NCI-H2107 (cell line): ENCODE measurements around the gene RALGPS1.

Experiments used
- DNase-seq: peaks from one replicate; lab custom pipeline; 2025; lab: John Stamatoyannopoulos, UW

The RALGPS1 gene

DNA sequence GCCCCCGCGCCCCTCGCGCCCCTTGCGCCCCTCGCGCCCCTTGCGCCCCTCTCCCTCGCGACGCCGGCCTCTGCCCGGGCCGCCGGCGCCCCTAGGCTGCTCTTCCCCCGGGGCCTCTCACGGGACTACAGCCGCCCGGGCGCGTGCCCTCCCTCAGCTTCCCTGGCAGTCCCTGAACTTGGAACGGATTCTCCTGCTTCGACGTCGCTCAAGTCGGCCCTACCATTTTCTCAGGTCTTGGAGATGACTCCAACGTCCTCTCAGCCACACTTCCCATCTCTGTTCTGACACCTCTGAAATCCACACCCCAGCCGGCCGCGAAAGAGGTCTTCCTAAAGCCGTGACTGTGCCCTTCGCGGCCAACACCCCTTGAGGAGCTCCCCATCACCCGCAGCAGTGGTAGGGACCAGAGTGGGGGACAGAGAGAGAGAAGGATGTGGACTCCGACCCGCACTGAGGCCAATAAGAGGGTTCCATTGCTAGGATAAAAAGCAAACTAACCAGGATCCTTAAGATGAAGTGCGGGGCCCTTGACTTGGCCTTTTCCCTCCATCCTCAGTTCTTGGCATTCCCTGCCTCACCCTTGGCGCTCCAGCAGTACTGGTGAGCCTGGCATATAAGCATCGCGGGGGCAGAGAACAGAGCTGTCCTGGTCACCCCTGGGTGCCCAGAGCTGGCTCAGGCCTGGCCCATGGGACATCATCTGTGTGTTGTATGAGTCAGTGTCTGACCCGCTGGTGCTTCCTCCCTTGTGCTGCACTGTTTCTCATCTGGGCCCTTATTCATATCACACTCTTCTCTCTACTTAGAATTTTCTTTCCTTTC is 311.4 kb downstream of the RALGPS1 start:
- DNase-seq = no peak

DNA sequence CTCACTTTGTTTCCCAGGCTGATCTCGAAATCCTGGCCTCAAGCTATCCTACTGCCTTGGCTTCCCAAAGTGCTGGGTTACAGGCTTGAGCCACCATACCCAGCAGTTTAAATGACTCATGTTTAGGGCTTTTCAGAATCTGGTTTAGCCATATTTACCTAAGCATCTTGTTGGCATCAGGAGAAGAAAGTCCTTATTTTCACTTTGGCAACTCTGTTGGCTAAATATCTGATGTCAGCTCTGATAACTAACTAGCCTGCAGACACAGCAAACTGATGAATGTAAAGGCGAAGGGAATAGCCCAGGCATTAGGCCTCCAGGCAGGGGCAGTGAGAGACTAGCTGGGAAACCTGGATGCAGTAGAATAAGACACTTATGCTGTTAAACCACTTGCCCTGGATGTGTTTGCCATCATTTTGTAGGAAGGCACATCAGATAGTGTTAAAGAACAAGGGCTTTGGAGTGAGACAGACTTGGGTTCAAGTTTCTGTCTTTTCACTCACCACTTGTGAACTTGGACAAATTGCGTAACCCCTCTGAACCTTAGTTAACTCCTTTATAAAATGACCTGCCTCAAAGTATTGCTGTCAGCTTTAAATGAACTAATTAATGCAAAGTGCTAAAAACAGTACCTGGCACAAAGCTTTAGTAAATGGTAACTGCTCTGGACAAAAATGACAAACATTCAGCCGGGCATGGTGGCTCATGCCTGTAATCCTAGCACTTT is 315.3 kb downstream of the RALGPS1 start:
- no peak for DNase-seq

DNA sequence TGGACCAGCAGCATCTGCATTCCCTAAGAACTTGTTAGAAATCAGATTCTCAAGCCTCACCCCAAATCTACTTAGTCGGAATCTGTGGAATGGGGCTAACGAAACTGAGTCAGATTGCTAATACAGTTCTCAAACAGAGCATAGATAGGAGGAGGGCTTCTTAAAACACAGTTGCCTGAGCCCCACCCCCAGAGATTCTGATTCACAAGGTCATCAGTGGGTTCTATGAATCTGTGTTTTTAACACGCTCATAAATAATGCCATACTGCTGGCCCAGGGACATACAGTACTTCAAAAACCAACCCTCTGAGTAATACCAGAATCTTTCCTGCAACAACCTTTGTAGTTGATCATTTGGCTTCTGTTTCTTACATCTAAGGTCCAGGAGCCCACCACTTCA is 317.1 kb downstream of the RALGPS1 start:
- DNase-seq = no peak

DNA sequence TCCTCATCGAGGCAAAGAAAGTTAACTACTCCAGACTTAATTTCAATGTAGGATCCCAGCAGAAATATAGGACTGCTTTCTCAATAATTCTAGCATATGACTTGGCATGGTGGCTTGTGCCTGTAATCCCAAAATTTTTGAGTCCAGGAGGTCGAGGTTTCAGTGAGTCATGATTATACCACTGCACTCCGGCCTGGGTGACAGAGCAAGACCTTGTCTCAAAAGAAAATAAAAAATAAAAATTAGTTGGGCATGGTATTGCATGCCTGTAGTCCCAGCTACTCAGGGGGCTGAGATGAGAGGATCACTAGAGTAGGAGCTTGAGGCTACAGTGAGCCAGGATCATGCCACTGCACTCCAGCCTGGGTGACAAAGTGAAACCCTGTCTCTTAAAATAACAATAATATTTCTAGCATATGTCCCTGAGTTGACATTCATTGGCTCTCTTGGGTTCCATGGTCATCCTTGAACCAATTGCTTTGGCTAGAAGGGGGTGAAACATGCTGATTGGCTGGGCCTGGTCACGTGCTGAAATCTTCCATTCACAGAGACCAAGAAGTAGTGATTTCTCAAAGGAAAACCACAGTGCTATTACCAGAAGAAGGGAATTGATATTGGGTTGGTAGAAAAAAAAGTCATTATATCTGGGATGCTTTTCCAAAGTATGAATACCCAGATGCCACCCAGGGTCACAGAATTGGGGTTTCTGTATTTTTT is 318.4 kb downstream of the RALGPS1 start:
- no peak for DNase-seq

DNA sequence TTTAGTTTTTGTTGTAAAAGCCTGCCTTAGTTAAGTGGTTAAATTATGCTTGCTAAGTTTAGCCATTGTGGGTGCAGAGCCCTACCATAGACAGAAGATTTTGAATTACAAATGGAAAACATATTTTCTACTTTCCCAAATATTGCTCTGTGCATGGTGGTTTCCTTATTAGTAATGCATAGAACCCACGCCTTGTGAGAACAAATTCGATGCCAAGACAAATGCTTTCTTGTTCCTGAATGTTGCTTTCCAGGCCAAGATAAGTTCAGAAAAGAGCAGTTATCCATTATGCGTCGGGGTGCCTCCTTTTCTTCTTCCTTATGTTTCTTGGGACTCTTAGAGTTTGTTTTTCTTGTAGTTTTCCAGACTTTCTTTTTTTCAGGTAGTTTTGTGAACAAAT is 319.0 kb downstream of the RALGPS1 start:
- DNase-seq = no peak

DNA sequence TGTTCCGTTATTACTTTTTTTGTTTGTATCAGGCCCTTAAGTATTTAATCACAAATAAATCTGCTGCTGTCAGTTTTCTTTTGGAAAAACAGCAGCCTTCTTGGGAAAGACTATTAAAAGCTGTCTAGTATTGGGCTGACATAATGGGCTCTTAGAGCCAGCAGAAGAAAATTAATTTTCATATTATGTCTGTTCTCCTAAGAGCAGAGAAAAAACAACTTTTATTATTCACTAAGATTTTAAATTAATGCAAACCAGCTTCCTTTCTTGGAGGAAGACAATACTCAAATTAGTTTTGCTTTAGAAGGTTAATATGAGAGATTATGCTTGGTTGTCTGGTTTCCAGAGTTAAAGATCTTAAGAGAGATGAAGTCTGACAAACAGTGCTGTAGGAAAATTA is 319.4 kb downstream of the RALGPS1 start:
- no peak for DNase-seq

DNA sequence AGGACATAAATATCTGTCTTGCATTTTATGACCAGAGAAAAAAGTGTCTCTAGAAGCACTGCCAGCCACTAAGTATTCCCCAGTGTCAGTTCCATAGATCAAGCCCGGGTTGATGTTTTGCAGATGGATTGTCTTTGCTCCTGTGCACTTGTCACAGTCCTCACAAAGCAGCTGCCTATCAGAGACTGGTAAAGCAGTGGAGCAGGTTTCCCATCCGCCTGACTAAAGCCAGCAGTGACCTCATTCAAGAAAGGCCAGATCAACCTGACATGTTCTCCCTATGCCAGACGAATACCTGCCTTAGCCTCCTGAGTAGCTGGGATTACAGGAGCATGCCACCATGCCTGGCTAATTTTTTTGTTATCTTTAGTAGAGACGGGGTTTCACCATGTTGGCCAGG is 323.2 kb downstream of the RALGPS1 start:
- DNase-seq = no peak

DNA sequence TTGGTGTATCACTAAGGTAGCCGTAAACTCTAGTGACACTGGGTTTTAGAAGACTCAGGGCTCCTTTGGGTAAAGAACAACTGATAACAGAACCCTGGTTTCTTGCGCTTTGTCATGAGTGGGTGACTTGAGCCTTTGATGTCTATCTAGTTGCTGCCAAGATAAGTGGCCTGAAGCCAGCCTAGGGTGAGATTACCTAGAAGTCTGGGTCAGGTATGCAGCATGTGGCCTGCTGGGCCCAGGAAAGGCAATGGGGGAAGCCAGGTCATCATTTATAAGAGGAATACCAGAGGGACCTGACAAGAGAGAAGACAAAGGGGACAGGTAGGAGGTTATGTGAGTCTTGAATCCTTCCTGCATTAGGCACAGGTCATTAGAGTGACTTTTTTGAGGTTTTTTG is 326.8 kb downstream of the RALGPS1 start:
- no peak for DNase-seq

DNA sequence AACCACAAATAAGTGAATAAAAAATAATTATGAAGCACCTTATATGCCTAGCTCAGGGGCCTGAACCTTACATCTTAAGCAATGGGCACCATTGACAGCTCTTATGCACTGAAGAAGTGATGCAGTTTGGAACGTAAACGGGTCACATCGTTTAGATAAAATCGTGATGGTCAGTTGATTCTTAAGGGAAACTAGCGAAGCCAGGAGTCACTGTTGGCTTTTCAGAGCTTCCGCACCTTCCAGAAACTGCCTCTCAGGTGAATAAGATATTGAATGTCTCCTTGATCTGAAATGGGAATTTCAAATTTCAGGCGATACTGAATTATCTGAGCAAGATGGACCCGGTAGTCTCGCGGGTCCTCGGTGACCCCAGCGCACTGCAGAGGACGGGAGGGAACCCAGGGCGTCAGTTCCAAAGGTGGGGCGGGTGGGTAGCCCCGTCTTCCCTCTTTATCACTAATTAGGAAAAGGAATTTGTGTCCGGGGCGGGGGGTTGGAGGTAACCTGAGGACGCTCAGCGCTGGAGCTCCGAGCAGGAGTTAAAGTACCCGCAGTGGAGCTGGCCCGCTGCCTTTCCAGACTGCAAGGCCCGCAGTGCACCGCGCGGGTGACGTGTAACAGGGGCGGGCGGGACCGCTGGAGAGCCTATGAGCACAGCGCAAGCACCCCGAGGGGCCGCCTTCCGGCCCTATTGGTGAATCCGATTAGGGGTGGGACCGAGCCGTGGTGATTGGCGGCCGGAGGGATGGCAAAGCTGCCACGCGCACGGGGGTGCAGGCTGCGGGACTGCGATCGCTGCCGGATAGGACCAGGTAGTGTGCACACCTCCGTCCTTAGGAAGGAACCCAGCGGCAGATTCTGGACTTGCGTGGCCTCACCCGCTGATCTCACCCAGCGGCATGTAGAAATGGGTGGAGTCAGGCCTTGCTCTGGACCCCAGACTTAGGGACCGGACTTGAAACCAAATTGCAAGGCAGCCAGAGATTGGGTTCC is 330.3 kb downstream of the RALGPS1 start:
- DNase-seq = peak; percentile 93

DNA sequence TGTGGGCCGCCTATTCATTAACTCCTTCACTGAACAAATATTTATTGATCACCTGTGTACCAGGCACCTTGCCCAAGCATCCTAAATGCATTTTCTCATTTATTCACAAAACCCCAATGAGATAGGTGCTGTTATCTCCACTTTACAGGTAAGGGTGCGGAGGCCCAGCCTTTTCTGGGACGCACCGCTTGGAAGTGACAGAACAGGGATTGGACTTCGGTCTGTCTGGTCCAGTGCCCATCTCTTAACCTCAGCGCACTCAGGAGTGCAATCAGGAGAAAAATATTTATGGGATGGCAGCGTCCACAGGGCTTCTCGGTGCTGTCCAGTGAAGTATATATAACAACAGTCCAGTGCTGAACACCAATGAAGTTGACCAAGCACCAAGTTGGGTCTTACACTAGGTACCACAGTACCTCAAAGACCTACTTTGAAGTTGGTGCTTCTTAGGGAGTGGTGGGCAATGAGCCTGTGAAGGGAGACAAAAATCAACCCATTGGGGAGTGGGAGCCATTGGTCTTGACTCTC is 331.1 kb downstream of the RALGPS1 start:
- no peak for DNase-seq

DNA sequence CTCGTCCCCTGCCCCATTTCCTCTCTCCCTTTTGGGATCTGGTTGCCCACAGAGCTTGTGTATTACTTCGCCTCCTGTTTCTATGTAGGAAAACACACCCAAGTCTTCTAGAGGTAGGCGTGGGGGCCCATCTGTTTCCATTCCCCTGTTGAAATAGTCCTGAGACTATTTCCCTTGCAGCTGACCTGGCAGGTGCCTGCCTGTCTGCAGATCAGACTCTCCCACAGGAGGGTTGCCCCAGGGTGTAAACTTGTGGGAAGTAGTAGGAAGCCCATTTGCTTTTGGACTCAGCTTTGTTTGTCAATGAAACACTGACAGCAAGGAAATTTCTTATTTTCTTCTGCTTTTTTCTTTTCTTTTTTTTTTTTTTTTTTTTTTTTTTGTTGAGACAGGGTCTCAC is 333.7 kb downstream of the RALGPS1 start:
- DNase-seq = no peak

DNA sequence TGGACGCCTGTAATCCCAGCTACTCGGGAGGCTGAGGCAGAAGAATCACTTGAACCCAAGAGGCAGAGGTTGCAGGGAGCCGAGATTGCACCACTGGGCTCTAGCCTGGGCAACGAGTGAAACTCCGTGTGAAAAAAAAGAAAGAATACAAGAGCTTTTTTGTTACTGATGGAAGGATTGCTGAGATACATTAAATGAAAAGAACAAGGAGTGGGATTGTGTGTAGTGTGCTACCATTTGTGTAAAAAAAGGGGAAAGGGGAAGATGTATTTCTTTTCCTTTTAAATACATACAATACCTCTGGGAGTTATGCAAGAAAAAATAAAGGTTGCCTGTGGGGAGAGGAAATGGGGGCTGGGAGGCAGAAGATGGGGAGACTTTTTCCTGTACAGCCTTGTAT is 335.3 kb downstream of the RALGPS1 start:
- no peak for DNase-seq

DNA sequence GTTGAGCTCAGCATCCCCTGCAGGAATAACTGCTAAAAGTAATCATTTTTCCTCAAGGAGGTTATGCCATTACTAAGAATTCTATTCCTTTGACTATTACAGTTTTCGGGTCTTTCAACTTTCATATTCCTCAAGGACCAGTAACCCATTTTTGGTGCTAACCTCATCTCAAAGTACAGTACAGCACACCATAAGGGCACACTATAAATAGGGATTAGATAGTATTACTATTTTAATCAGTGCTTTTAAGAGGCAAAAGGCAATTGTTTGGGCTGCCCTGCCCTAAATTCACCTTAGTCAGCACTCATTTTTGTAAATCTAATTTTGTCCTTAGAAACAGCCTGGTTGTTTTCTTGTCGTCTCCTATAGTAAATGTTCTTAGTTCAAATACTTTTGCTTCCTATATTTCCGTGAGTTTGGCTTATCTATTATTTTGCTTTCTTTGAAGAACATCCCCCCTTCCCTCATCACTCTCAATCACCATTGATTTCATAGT is 336.4 kb downstream of the RALGPS1 start:
- DNase-seq = no peak

DNA sequence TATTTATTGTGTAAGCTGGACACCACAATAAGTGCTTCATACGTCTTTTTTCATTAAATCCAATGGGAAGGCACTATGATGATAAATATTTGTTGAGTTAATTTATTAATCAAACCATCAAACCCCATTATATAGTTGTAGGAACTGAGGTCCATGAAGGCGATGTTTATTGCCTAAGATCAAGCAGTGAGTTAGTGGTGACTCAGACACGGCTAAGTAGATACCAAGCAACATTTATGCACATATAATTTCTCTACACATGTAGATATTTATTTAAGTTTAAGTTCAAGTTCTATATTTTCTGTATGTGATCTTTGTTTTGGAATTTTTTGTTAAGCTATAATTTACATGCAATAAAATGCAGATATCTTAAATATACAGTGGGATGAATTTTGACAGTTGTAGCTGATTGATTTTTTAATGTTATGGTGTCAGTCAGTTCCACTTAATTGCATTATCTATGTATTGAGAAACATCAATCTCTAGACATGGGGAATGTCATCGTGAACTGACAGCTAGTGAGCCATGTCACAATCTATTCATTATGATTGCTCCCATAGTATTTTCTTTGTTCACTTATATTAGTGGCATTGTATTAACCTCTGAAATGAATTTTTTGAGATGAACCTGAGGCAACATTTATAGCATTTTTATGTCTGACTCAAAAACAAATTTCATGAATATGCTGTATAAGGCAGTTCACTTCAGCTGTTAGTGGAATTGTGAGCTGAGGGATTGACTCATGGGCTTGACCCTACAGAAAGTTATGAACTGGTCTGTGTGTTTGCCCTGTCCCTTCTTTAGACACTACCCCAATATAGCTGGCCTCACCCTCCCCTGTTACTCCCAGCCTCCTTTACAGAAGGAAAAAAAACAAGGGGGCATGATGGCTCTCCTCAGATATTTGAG is 338.1 kb downstream of the RALGPS1 start:
- DNase-seq = no peak

DNA sequence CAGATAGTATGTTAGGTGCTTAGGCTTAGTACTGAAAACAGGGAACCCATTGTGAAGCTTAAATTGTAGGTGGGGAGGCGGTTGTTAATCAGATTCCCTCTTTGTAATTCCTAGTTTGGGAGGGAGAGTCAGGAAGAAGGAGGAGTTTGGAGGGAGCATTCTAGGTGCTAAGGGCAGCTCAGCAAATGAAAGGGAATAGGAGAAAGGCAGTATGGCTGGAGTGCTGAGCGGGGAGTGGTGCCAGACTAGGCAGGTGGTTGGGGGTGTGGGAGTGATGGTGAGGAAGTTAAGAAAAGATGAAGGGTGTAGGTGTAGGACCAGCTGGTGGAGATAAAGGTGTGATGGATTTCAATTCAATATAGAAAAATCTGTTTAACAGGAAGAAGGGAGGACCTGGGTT is 338.9 kb downstream of the RALGPS1 start:
- no peak for DNase-seq

DNA sequence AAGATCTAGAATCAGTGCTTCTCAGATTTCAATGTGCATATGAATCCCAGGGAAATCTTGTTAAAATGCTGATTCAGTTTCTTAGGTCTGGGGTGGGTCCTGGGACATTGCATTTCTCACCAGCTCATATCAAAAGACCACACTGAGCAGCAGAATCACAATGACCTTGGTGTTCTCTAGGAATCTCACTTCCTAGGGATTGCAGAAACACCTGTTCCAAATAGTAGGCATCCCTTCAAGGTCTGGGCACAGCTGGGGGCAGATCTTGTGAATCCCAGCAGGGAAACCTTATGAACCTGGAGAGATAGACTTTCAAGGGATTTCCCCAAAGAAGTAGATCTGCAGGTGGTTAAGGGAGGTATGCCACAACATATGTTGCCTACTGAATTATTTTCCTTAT is 341.1 kb downstream of the RALGPS1 start:
- no peak for DNase-seq

DNA sequence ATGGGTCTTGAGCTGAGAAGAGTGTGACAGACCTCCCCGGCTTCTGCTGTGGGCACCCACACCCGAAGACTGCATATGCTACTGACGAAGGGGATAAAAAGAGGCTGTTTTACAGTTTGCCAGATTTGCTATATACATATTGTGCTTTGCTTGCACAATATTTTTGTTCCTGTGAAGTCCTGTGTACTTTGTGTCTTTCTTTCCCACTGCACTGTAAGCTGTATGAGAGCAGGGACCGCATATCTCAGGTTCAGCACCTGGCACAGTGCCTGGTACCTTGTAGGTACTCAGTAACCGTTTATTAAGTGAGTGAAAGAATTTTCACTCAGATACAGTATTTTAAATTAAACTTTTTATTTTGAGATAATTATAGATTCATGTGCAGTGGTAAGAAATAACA is 341.7 kb downstream of the RALGPS1 start:
- DNase-seq = no peak

DNA sequence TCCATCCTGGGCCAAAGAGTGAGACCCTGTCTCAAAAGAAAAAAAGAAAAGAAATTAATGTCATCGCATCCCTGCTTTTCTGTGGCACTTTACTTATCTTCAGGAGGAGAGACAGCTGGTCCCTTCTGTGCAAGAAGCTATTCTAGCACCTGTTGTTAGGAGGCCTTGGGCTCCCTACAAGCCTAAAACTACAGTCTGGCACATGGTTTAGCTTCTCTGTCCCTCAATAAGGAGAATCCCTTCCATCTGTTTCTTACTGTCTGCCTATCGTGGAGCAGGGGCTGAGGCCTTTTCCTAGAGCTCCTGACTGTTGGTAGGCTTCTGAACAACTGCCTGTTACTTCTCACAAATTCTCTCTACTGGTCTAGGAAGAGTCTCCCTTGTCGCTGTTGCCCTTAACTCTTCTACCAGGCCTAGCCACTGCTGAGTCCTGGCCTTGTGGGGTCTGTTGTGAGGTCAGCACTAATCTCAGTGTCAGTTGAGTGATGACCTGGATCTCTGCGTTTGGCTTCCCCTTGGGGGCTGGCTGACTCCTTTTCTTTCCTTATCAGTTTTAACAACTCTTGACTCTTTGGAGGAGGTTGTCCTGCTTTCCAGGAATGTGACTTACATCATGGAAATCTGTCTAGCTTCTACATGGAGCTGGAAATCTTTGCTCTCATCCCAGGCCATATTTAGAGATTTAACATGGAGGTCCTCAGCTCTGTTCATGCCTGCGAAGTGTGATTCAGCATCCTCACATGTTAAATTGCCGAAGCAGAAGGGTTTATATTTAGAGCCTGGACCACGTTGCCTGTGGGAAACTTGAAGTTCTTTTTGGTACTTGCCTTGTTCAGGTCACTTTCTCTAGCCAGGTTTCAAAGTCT is 344.3 kb downstream of the RALGPS1 start:
- DNase-seq = no peak

DNA sequence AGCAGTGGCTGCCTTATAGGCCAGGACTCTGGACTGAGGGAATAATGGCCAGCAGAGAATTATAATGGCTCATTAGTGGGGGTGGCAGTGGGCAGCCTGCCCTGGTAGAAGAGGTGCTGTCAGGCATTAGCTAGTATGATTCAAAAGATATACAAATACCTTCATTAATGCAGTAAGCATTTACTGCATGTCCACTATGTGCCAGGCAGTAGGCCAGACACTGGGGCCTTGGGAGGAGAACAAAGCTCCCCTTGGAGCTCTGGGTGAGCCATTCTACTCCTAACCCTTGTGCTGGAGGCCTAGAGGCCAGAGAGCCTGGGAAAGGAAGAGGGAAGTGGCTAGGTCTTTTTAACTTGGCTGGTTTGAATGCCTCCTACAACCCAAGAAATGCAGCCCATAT is 348.0 kb downstream of the RALGPS1 start:
- no peak for DNase-seq
